ENCODE measurements around the gene FAIM.
"Not testable (repeated sequence)": the region's sequence is repeated elsewhere in the genome, so short reads cannot be mapped to it uniquely, and the experiment has no call there.

FAIM gene

DNA sequence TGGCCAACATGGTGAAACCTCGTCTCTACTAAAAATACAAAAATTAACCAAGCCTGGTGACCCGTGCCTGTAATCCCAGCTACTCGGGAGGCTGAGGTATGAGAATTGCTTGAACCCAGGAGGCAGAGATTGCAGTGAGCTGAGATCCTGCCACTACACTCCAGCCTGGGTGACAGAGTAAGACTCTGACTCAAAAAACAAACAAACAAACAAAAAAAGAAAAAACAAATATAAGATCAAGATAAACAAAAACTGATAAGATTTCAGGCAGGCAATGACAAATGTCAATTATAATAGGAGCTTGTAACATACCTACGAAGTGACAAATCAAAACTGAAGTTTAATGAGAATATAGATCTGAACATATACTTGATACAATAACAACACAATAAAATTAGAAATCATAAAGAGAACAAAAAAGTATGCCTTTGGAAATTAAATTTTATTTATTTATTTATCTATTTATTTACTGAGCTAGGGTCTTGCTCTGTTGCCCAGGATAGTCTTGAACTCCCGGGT is 70.4 kb downstream of the FAIM start:
- no peak overlapping the region for H3K4me3 ChIP-seq (ENCODE audit: low read depth, low read length)
- TF ChIP-seq, protein P1, sequence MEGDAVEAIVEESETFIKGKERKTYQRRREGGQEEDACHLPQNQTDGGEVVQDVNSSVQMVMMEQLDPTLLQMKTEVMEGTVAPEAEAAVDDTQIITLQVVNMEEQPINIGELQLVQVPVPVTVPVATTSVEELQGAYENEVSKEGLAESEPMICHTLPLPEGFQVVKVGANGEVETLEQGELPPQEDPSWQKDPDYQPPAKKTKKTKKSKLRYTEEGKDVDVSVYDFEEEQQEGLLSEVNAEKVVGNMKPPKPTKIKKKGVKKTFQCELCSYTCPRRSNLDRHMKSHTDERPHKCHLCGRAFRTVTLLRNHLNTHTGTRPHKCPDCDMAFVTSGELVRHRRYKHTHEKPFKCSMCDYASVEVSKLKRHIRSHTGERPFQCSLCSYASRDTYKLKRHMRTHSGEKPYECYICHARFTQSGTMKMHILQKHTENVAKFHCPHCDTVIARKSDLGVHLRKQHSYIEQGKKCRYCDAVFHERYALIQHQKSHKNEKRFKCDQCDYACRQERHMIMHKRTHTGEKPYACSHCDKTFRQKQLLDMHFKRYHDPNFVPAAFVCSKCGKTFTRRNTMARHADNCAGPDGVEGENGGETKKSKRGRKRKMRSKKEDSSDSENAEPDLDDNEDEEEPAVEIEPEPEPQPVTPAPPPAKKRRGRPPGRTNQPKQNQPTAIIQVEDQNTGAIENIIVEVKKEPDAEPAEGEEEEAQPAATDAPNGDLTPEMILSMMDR (IDR thresholded peaks at IDR 0.05; ENCODE audit: control insufficient read depth, extremely low read depth, insufficient read depth): no peak
- DNase-seq (ENCODE audit: low read depth): no peak

DNA sequence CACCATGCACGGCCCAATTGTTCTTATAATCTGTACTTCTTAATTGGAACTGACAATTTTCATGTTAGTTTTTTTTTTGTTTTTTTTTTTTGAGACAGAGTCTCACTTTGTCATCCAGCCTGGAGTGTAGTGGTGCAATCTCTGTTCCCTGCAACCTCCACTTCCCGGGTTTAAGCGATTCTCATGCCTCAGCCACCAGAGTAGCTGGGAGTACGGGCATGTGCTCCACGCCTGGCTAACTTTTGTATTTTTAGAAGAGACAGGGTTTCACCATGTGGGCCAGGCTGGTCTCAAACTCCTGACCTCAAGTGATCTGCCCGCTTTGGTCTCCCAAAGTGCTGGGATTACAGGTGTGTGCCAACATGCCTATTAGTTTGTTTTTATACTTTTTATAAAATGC is 72.4 kb downstream of the FAIM start:
- H3K4me3 ChIP-seq (ENCODE audit: low read depth, low read length); DNase-seq (ENCODE audit: low read depth): not testable (repeated sequence)

DNA sequence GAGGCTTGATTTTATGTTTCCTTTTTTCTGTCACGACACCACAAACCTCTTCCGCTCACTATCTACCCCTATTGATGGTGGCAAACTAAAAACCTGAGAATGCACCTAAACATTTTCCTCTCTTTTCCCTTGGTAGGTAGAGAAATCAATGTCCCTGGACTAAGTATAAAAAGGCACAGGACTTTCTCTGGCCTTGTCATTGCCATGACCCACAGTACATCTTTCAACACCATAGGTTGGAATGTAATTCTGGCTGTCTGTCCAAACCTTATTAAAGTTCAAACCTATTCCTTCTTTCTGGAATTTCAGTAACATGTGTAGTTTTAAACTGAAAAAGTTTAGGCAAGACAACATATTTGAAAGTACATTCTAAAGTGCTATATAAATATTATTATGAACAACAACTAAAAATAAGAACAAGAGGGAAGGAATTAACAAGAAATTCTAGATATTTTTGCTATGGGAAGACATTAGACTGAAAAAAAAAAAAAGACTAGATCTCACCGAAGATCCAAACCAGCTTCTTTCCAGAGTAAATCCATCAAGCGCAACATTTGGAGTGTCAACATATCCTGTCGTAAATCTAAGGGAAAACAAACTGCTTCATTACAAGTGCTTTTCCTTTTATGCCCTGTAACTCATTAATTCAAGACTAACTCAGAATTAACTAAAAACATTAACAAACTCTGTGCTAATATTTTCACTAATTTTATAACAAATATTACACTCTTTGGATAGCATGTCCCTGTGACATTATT is 73.1 kb downstream of the FAIM start:
- DNase-seq (ENCODE audit: low read depth): no peak
- H3K4me3 ChIP-seq (ENCODE audit: low read depth, low read length): no peak overlapping the region
- TF ChIP-seq, protein P1 (IDR thresholded peaks at IDR 0.05; ENCODE audit: control insufficient read depth, extremely low read depth, insufficient read depth): no peak

DNA sequence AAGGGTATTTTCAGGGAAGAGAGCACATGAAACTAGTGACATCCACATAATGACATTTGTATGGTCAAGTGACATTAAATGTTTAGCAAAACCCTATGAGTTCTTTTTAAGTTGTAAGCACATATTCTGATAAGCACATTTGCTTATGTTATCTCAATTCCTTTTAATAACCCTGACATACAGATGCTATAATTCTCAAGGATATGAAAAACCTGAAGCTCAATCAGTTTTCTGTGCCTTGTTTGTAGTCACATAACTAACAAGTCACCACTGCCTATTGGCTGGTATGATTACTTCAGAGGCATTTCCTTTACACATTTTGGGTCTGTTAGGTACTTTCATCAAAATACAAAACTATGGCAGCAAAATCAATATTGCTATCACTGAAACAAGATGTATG is 74.1 kb downstream of the FAIM start:
- H3K4me3 ChIP-seq (ENCODE audit: low read depth, low read length): no peak overlapping the region
- no peak for DNase-seq (ENCODE audit: low read depth)
- TF ChIP-seq, protein P1 (IDR thresholded peaks at IDR 0.05; ENCODE audit: control insufficient read depth, extremely low read depth, insufficient read depth): no peak
